HG03439 (cell line): ENCODE data around the gene PRSS53.
"Not testable (repeated sequence)": the region's sequence is repeated elsewhere in the genome, so short reads cannot be mapped to it uniquely, and the experiment has no call there.

ENCODE experiments used
- ATAC-seq: cut with Tn5 transposase; IDR thresholded peaks from one replicate; pipeline ENCODE4 v1.9.1; 2021; ENCODE audit warnings: mild to moderate bottlenecking, moderate library complexity; ENCODE audit not compliant: unreplicated experiment

PRSS53 gene

GRCh38 chr16:31118223-31119155 is 29.7 kb upstream of the PRSS53 start:
- ATAC-seq = peak; percentile 5

DNA sequence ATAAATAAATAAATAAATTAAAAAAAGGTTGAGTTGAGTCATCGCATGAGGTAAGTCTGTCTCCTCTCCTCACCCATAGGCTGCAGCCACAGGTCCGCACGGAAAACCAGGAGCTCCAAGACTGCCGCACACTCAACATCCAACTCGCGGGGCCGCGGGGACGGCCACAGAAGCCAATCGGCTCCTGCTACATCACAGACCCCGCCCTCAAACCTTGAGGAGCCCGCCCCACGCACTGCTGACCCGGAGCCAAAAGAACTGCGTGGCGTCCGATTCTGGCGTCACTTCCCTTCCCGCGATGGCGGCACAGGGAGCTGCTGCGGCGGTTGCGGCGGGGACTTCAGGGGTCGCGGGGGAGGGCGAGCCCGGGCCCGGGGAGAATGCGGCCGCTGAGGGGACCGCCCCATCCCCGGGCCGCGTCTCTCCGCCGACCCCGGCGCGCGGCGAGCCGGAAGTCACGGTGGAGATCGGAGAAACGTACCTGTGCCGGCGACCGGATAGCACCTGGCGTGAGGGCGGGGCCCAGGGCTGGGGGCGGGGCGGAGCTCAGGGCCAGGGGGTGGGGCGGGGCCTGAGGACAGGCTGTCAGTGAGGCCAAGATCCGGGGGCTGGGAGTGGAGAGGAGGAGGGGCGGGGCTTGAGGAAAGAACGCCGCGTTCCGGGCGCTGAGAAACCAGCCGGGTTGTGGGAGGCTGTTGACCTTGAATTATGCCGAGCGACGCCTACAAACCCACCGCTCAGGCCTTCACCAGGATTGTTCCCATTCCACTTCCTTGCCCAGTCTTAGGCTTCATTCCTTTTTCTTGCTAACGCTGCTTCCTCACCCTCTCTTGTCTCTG is 28.9 kb upstream of the PRSS53 start, which contains the start of gene KAT8:
TSS of gene KAT8 (plus strand) at position 281 of the 839 bp plus-strand sequence. CDS start at position 299, 18 bp downstream.
- peak; percentile 90 for ATAC-seq

GRCh38 chr16:31114468-31114867 is 25.7 kb upstream of the PRSS53 start:
- ATAC-seq = no peak

DNA sequence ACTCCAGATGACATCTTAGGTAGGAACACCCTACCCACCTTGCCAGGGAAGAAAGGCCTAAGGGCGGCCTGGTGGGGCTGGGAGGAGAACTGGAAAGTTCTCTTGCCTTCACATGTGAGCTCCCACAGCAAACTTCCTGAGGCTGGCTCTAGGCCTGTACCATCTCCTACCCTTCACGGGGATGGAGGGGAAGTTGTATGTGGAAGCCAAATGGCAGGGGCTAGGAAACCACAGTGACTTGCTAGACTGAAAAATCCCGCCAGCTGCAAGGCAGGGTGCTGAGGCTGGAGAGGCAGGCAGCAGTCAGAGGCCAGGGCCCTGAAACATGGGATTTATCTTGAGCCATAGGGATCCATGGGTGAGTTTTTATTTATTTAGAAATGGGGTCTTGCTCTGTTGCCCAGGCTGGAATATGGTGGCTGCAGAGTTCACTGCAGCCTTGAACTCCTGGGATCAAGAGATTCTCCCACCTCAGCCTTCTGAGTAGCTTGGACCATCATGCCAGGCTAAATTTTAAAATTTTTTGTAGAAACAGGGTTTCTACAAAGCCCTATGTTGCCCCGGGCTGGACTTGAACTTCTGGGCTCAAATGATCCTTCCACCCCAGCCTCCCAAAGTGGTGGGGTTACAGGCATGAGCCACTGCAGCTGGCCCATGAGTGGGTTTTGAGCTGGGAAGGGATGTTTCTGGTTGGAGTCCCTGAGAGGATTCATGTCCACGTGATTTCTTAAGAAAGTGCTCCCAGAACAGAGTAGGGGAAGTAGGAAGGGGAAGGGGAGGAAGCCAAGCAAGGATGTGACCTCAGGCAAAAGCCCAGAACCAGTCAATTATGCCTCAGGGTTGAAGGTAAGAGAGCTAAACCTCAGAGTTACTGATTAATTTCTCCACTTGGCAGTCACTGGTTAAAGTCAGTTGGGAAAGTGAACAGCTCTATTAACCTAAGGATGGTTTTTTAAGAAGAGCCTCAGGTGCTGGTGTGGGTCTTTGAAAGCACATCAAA is 24.7 kb upstream of the PRSS53 start:
- ATAC-seq = no peak

DNA sequence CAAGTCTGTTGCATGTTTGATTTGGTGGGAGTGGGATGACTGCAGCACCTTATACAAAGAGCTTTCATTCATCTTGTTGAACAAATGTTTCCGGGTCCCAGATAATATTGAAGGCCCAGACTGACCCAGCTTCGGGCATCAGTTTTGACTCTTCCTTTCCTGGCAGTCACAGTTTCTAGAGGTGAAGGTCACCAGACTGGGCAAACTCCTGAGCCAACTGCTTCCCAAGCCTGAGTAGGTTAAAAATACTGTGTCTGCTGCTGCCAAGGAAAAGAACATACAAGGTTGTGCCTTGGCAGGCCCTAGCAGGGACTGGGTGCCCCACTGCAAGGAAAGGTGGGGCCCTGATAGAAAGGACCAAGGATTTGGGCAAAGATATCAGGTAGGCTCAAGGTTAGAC is 24.0 kb upstream of the PRSS53 start:
- no peak for ATAC-seq

- ATAC-seq = no peak
Measured at GRCh38 chr16:31111881-31112466, 23.2 kb upstream of the PRSS53 start.

DNA sequence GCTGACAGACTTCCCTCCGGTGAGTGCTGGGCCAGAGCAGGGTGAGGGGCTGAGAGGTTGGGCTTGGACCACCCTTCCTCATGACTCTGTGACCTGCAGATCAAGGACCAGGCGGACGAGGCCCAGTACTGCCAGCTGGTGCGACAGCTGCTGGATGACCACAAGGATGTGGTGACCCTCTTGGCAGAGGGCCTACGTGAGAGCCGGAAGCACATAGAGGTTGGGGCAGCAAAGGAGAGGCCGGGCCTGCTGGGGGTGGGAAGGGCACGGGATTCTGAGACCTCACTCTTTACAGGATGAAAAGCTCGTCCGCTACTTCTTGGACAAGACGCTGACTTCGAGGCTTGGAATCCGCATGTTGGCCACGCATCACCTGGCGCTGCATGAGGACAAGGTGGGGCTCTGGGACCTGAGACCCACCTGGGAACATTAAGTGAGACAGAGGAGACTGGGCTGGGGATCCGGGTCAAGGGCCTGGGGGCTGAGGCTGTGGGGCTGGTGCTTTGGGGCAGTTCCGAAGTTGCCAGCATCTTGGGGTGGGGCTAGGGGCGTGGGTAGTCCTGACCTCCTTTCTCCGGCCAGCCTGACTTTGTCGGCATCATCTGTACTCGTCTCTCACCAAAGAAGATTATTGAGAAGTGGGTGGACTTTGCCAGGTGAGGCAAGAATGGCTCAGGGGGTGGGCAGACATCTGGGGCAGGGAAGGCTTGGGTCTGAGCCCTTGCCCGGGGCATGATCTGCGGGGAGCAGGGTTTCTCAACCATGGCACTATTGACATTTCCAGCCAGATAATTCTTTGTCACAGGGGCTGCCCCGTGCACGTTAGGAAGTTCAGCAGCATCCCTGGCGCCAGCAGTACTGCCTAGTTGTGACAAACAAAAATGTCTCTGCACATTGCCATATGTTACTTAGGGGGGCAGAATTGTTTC is 21.6 kb upstream of the PRSS53 start:
- ATAC-seq = no peak

DNA sequence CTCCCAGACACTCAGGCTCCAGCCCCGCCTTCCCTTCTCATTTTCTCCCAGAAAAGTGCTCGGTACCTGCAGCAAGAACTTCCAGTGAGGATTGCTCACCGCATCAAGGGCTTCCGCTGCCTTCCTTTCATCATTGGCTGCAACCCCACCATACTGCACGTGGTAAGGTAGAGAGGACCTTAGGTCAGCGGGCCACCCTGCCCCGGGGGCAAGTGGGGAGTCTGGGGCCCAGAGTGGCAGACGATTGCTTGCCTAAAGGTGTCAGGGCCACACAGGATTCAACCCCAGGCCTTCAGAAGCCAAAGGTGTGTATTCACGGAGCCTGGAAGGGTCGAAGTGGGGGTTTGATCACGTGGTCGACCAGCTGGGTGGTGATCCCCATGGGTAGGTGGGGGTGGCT is 20.9 kb upstream of the PRSS53 start:
- no peak for ATAC-seq

- no peak for ATAC-seq
Measured at GRCh38 chr16:31108794-31109558, 20.2 kb upstream of the PRSS53 start.

DNA sequence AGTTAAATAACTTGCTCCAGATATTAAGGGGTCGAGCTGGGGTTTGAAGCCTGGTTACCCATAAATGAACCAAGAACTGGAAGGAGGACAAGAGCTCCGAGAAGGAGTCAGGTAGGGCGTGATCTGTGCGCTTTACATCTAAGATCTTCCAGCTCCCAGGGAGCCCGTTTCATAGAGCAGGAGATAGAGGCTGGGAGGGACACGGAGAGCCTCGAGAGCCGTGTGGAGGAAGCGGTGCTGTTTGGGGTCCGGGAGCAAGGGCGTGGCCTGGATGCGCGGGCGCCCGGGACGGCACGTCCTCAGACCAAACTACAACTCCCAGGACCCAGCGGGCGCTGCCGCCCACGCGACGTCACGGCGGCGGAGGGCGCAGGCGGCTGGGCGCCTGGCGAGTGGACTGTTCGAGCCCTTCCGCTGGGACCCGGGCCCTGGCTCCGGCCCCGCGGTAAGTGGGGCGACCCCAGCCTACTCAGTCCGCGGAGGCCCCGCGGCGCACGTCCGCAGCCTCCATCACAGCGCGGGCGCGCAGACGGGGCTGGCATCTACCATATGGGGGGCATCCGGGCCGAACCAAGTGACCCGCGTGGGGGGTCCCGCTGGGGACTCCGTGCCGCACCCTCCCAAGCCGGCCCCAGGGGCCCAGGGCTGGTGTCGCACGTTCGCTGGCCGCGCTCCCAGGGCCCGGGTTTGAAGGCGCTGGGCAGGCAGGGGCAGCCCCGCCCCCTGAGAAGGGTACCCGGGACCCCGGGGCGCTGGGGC is 19.5 kb upstream of the PRSS53 start, which contains the start of gene BCKDK:
TSS of gene BCKDK (plus strand) at position 352 of the 759 bp plus-strand sequence. CDS start 838 bp downstream, outside the sequence.
- peak; percentile 74 for ATAC-seq

DNA sequence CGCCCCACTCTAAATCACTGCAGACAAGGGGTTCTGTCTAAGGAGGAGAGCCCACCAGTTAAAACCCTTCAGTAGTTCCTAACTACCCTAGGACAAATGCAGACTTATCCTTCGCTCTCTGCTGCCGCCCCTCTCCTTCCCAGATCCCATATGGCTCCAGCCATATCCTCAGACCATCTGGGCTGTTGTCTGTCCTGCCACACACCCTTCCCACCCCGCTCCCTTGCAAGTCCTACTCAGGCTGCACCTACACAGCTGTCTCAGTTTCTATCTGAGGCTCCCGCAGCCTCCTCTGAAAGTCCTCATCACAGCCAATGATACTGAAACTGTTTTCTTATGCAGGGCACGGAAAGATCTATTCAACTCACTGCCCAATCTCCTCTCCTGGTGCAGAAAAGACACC is 18.7 kb upstream of the PRSS53 start:
- peak; percentile 35 for ATAC-seq

DNA sequence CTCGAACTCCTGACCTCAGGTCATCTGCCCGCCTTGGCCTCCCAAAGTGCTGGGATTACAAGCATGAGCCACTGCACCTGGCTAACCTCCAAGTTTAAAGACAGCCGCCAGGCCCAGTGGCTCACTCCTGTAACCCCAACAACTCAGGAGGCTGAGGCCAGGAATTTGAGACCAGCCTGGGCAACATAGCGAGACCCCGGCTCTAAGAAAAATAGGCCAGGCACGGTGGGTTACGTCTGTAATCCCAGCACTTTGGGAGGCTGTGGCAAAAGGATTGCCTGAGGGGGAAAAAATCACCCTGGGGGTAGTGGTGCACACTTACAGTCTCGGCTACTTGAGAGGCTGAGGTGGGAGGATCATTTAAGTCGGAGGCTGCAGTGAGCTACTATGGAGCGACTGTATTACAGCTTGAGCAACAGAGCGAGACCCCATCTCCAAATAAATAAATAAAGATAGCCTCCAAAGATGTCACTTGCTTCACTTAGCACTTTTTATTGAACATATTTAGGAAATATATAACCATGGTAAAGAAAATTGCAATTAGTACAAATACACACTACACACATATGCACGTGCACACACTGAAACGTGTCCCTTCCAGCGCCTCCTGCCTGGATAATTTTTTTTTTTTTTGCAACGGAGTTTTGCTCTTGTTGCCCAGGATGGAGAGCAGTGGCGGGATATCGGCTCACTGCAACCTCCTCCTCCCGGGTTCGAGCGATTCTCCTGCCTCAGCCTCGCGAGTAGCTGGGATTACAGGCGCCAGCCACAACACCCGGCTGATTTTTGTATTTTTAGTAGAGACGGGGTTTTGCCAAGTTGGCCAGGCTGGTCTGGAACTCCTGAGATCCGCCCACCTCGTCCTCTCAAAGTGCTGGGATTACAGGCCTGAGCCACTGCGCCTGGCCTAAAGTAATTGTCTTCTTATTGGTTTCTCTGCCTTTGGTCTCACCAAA is 18.0 kb upstream of the PRSS53 start:
- no peak for ATAC-seq

DNA sequence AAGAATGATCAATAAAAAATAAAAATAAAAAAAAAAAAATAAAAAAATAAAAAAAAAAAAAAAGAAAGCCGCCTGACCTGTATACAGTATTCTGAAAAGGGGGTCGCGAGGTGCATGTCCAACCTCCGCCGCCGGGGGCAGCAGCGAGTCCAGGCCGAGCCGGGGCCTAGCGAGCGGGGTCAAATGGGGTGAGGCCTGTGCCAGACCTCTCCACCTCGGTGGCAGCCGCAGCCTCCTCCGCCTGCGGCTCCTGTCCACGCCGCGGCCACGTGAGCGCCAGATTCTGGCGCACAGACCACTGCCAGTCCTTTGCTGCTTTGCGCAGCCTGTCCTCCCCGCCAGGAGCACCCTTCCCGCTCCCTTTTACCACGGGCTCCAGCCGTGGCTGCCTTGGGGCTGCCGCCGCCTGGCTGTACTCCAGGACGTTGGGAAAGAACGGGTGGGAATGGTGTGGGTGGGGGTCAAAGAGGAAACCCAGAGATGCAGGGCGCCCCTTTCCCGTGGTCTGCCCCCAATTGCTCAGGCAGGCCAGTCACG is 17.0 kb upstream of the PRSS53 start:
- no peak for ATAC-seq

GRCh38 chr16:31100876-31101641 is 12.3 kb upstream of the PRSS53 start:
- not testable (repeated sequence) for ATAC-seq
